ENCODE data around the gene SMAD3.
A peak's percentile ranks its signal among the peaks of the same experiment; 100 is the strongest.

Gene SMAD3

DNA sequence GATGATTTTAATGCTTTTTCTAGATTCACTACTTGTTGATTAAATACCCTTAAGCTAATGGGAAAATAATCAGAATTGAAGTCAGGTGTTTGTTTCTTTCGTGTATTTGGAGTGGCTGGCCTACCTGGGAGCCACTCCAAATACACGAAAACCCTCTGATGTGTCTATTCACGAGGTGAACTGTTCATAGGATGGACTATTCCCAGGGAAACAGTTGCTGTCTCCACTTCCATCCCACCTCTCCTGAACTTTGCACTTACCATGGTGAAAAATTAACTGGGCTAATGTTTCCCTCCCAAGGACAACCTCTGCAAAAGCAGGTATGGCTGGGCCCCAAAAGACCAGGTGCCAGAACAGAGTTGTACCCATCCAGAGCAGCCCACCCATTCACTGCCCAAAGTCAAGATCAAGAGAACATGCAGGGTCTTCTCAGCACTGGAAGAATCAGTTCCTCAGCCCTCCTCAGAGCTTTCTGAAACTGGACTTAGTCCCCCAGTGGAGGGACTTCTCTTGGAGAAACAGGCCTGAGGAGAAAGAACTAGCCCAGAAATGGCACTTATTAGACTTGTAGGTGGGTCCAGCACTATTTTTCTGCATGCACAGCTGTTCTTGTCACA lies 2.9 kb upstream of the SMAD3 start:
- no peak overlapping the region for H3K27ac ChIP-seq (ENCODE audit: extremely low read depth, low read depth, low read length)
- no peaks in the 10 kb centered on the region for H3K9me3 ChIP-seq (ENCODE audit: control insufficient read depth, insufficient read depth, low read depth, low read length)
- no peak for TF ChIP-seq ZNF555 (tag by site-specific recombination; conservative IDR thresholded peaks at IDR 0.05)
- TF ChIP-seq ZNF341 (tag by site-specific recombination; IDR thresholded peaks at IDR 0.05; ENCODE audit: low read depth): no peak
- TF ChIP-seq ZNF248 (tag by site-specific recombination; IDR thresholded peaks at IDR 0.05): no peak
- TF ChIP-seq SETDB1 (IDR thresholded peaks at IDR 0.05; ENCODE audit: insufficient read length, low read length): no peak
- H3K4me3 ChIP-seq (ENCODE audit: low read depth, low read length): no peak overlapping the region
- peaks cover 8% of the 10 kb centered on the region for H3K4me1 ChIP-seq (ENCODE audit: control insufficient read depth, insufficient read depth, low read length)
- POLR2A ChIA-PET: interaction anchor here (1.0 kb wide), 1 partner anchor 14 kb away, joined by 4 read pairs; no protein-coding TSS in a partner anchor
- no peaks in the 10 kb centered on the region for H3K36me3 ChIP-seq (ENCODE audit: control insufficient read depth in 2 of 2, insufficient read depth in 1 of 2, low read length in 2 of 2)
- CTCF ChIA-PET: interaction anchor here (1.7 kb wide), 1 partner anchor 20 kb away, joined by 4 read pairs; no protein-coding TSS in a partner anchor

DNA sequence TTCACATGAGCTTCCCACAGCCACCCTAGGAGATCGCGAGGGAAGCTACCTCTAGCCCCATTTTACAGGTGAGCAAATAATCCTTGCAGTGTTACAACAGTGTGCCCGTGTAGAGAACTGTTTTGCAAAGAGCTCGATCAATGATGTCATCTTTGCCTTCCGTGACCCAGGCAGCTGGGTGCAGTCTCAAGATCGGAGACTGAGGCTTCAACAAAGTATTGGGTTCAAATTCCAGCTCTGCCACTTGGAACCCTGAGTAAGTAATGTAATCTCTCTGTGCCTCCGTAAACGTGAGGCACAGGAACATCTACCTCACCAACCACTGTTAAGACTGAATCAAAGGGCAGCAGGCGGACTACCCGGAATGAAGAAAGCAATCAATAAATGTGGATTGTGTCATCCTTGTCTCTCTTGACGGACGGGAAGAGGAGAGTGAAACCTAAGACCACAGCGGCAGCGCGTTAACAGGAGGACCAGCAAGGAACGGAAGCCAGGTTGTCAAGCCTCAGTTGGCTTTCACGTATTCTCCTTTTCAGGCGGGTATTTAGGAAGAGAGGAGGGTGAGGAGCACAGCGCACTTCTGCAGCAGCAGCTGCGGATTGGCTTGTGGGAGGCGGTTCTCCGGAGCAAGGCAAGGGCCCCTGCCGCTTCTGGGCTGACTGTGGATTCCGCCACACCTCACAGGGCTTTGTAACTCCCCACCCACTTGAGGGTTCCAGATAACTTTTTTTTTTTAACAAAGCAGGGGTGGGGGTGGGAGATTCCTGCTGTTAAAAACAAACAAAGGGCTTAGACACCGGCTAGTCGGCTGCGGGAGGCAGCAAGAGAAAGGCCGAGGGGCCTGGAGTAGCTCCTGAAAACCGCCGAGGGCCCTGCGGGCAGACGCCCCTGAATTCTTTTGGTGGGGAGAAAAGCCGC lies 1.5 kb upstream of the SMAD3 start:
- Histone ChIP-seq H3K4me3 (ENCODE audit: low read depth, low read length) (peak overlapping the region; percentile 4), H3K27ac (ENCODE audit: extremely low read depth, low read depth, low read length) (peak overlapping the region; percentile 98), H3K9me3 (ENCODE audit: control insufficient read depth, insufficient read depth, low read depth, low read length) (no peaks in the 10 kb centered on the region), H3K4me1 (ENCODE audit: control insufficient read depth, insufficient read depth, low read length) (peaks cover 22% of the 10 kb centered on the region), H3K36me3 (ENCODE audit: control insufficient read depth in 2 of 2, insufficient read depth in 1 of 2, low read length in 2 of 2) (no peaks in the 10 kb centered on the region)
- ChIA-PET CTCF (interaction anchor here (0.5 to 1.1 kb wide), 9 partner anchors 16 to 731 kb away, joined by 3 read pairs; no protein-coding TSS in a partner anchor), POLR2A (interaction anchor here (0.6 to 2.0 kb wide), 11 partner anchors 14 to 353 kb away, joined by 3 to 18 read pairs (median 4); no protein-coding TSS in a partner anchor)
- TF ChIP-seq ZSCAN16 (tag by site-specific recombination; IDR thresholded peaks at IDR 0.05) (peak; percentile 86), ZNF660 (tag by site-specific recombination; IDR thresholded peaks at IDR 0.05) (peak; percentile 67; the same call in 1 of the 2 replicates), ZNF146 (tag by site-specific recombination; IDR thresholded peaks at IDR 0.05) (peak; percentile 16), TRIM28 (IDR thresholded peaks at IDR 0.05; ENCODE audit: borderline replicate concordance, low read length) (peak; percentile 93), ZNF132 (tag by site-specific recombination; IDR thresholded peaks at IDR 0.05; ENCODE audit: borderline replicate concordance) (no peak), KLF9 (tag by site-specific recombination; IDR thresholded peaks at IDR 0.05; ENCODE audit: low read depth) (peak; percentile 50; the same call in 1 of the 2 replicates), ZNF843 (tag by site-specific recombination; IDR thresholded peaks at IDR 0.05) (peak; percentile 77; the same call in 1 of the 2 replicates), ZNF324 (tag by site-specific recombination; IDR thresholded peaks at IDR 0.05) (0 out of 2 replicates have a peak, but pooled peaks have one; percentile 19), KLF8 (tag by site-specific recombination; IDR thresholded peaks at IDR 0.05) (peak; percentile 89), ZBTB1 (tag by site-specific recombination; IDR thresholded peaks at IDR 0.05) (0 out of 2 replicates have a peak, but pooled peaks have one; percentile 48), KLF16 (tag by site-specific recombination; IDR thresholded peaks at IDR 0.05) (peak; percentile 74; the same call in 1 of the 2 replicates), SP3 (tag by site-specific recombination; IDR thresholded peaks at IDR 0.05) (peak; percentile 71), ZNF169 (tag by site-specific recombination; IDR thresholded peaks at IDR 0.05) (no peak), ZXDB (tag by site-specific recombination; IDR thresholded peaks at IDR 0.05) (peak; percentile 98), ZNF423 (tag by site-specific recombination; IDR thresholded peaks at IDR 0.05) (peak; percentile 84)
- TF ChIP-seq, protein P1, sequence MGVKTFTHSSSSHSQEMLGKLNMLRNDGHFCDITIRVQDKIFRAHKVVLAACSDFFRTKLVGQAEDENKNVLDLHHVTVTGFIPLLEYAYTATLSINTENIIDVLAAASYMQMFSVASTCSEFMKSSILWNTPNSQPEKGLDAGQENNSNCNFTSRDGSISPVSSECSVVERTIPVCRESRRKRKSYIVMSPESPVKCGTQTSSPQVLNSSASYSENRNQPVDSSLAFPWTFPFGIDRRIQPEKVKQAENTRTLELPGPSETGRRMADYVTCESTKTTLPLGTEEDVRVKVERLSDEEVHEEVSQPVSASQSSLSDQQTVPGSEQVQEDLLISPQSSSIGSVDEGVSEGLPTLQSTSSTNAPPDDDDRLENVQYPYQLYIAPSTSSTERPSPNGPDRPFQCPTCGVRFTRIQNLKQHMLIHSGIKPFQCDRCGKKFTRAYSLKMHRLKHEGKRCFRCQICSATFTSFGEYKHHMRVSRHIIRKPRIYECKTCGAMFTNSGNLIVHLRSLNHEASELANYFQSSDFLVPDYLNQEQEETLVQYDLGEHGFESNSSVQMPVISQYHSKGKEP (tag by site-specific recombination; IDR thresholded peaks at IDR 0.05): peak; percentile 90
- TF ChIP-seq, protein P2, sequence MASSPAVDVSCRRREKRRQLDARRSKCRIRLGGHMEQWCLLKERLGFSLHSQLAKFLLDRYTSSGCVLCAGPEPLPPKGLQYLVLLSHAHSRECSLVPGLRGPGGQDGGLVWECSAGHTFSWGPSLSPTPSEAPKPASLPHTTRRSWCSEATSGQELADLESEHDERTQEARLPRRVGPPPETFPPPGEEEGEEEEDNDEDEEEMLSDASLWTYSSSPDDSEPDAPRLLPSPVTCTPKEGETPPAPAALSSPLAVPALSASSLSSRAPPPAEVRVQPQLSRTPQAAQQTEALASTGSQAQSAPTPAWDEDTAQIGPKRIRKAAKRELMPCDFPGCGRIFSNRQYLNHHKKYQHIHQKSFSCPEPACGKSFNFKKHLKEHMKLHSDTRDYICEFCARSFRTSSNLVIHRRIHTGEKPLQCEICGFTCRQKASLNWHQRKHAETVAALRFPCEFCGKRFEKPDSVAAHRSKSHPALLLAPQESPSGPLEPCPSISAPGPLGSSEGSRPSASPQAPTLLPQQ (tag by site-specific recombination; IDR thresholded peaks at IDR 0.05): peak; percentile 73
- TF ChIP-seq, protein P3, sequence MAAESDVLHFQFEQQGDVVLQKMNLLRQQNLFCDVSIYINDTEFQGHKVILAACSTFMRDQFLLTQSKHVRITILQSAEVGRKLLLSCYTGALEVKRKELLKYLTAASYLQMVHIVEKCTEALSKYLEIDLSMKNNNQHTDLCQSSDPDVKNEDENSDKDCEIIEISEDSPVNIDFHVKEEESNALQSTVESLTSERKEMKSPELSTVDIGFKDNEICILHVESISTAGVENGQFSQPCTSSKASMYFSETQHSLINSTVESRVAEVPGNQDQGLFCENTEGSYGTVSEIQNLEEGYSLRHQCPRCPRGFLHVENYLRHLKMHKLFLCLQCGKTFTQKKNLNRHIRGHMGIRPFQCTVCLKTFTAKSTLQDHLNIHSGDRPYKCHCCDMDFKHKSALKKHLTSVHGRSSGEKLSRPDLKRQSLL (tag by site-specific recombination; IDR thresholded peaks at IDR 0.05): 0 out of 2 replicates have a peak, but pooled peaks have one; percentile 10
- TF ChIP-seq, protein P4, sequence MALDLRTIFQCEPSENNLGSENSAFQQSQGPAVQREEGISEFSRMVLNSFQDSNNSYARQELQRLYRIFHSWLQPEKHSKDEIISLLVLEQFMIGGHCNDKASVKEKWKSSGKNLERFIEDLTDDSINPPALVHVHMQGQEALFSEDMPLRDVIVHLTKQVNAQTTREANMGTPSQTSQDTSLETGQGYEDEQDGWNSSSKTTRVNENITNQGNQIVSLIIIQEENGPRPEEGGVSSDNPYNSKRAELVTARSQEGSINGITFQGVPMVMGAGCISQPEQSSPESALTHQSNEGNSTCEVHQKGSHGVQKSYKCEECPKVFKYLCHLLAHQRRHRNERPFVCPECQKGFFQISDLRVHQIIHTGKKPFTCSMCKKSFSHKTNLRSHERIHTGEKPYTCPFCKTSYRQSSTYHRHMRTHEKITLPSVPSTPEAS (tag by site-specific recombination; IDR thresholded peaks at IDR 0.05): peak; percentile 7; the same call in 1 of the 2 replicates
- TF ChIP-seq, protein P5, sequence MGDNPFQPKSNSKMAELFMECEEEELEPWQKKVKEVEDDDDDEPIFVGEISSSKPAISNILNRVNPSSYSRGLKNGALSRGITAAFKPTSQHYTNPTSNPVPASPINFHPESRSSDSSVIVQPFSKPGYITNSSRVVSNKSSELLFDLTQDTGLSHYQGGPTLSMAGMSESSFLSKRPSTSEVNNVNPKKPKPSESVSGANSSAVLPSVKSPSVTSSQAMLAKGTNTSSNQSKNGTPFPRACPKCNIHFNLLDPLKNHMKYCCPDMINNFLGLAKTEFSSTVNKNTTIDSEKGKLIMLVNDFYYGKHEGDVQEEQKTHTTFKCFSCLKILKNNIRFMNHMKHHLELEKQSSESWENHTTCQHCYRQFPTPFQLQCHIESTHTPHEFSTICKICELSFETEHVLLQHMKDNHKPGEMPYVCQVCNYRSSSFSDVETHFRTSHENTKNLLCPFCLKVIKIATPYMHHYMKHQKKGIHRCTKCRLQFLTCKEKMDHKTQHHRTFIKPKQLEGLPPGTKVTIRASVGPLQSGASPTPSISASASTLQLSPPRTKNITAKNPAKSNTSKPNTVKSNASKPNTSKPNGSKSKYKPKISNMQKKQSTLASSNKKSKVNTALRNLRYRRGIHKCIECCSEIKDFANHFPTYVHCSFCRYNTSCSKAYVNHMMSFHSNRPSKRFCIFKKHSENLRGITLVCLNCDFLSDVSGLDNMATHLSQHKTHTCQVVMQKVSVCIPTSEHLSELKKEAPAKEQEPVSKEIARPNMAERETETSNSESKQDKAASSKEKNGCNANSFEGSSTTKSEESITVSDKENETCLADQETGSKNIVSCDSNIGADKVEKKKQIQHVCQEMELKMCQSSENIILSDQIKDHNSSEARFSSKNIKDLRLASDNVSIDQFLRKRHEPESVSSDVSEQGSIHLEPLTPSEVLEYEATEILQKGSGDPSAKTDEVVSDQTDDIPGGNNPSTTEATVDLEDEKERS (tag by site-specific recombination; IDR thresholded peaks at IDR 0.05): peak; percentile 75; the same call in 1 of the 2 replicates
